ENCODE results near the gene C5orf24.
"Not testable (repeated sequence)": the region's sequence is repeated elsewhere in the genome, so short reads cannot be mapped to it uniquely, and the experiment has no call there.

The C5orf24 gene

GRCh38 chr5:134845852-134846640 lies at the start of gene C5orf24:
Gene C5orf24, plus strand, starts transcription at chr5:134845968. Its CDS starts 8,933 bp downstream, at chr5:134854901.
- DNase-seq: peak; percentile 83 to 94

DNA sequence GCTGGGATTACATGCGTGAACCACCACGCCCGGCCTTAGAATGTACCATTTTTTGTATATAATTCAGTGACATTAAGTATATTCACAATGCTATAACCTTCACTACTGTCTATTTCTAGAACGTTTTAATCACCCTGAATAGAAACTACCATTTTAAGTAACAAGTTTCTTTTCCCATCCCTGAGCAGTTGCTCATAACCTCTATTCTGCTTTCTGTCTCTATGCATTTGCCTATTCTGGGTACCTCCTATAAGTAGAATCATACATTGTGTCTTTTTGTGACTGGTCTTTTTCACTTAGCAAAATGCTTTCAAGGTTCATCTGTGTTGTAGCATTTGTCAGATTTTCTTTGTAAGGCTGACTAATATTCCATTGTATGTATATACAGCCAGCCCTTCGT lies 47.3 kb upstream of the C5orf24 start:
- DNase-seq: no peak

DNA sequence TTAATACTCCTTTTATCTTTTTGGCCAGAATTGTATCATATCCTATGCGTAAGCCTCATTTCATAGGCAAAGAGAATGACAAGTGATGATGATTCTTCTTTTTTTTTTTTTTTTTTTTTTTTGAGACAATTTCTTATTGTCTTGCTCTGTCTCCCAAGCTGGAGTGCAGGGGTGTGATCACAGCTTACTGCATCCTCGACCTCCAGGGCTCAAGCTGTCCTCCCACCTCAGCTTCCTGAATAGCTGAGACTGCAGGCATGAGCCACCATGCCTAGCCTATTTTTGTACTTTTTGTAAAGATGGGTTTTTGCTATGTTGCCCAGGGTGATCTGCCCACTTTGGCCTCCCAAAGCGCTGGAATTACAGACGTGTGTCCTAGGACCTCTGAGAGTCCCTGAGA lies 41.9 kb upstream of the C5orf24 start:
- no peak for DNase-seq

- DNase-seq: no peak
These were observed 32.4 kb upstream of the C5orf24 start for GRCh38 chr5:134813407-134813806.

- DNase-seq: no peak
These were observed 31.9 kb upstream of the C5orf24 start for GRCh38 chr5:134813827-134814226.

DNA sequence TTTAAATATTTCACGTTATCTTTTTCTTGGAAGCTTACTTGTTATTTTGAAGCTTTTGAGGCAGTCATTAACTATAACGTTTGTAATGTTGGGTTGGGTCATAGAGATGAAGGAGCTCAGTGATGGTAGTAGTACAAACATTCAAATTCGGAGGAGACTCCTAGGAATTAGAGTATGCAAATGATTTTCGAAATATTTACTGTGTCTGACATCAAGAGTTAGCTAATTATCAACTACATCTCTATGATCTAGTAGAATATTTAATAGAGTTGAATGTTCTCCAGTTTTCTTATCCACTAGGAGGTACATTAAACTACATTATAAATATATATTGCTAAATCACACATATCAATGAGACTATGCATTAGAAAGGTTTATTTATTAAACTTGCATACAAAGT lies 28.8 kb upstream of the C5orf24 start:
- no peak for DNase-seq

DNA sequence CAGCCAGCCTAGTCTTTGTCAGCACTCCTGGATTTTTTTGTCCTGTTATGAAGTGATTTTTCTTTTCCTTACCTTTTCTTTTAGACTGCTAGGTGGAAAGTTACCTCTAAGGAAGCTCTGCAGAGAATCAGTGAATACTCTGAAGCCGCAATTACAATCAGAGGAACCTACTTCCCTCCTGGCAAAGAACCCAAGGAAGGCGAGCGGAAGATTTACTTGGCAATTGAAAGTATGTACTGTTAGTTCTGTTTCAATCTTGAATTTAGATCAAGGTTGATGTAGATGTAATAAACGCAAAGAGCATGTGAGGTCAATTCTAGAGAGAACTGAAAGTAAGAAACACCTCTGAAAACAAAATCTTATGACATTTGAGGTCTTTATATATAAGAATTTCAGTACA lies 27.0 kb upstream of the C5orf24 start:
- DNase-seq: no peak

DNA sequence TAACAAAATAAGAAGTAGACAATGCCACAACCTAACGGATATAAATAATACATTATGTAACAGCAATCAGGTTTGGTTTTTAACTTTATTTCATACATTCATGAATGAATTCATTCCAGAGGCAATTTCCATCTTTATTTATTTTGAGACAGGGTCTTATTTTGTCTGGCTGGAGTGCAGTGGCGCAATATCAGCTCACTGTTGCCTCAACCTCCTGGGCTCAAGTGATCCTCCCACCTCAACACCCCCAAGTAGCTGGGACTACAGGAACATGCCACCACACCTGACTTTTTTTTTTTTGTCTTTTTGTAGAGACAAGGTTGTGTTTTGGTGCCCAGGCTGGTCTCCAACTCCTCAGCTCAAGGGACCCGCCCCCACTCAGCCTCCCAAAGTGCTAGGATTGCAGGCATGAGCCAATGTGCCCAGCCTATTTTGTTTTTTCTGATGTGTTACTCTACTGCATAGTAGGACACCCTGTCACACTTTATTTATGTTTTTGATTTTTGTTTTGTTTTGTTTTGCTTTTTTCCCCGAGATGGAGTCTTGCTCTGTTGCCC lies 26.3 kb upstream of the C5orf24 start:
- DNase-seq: no peak

DNA sequence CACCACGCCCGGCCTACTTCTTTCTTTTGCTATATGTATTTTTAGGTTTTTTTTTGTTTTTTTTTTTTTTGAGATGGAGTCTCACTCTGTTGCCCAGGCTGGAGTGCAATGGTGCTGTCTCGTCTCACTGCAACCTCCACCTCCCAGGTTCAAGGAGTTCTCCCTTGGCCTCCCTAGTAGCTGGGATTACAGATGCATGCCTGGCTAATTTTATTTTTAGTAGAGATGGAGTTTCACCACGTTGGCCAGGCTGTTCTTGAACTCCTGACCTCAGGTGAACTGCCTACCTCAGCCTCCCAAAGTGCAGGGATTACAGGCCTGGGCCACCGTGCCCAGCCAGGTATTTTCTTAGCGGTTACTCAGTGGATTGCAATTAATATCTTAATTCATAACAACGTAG lies 23.9 kb upstream of the C5orf24 start:
- no peak for DNase-seq

DNA sequence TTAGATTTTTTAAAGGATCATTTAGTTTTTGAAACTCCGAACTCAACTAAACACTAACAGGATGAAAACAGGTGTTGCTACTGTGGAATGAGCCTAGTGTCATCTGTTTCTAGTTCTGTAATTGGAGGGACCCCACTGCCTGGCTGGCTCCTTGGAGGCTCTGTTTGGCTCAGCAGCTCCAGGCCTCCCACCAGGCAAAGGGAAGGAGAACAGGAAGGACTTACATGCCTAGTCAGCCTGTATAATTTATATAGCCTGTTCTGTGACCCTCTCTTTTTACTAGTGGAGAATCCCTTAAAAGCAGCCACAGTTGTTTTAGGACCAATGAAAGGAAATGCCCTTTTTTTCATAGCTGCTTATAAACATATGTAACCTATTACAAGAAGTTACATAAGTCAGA lies 21.1 kb upstream of the C5orf24 start:
- no peak for DNase-seq

- no peak for DNase-seq
These were observed 20.6 kb upstream of the C5orf24 start for GRCh38 chr5:134825212-134825611.

DNA sequence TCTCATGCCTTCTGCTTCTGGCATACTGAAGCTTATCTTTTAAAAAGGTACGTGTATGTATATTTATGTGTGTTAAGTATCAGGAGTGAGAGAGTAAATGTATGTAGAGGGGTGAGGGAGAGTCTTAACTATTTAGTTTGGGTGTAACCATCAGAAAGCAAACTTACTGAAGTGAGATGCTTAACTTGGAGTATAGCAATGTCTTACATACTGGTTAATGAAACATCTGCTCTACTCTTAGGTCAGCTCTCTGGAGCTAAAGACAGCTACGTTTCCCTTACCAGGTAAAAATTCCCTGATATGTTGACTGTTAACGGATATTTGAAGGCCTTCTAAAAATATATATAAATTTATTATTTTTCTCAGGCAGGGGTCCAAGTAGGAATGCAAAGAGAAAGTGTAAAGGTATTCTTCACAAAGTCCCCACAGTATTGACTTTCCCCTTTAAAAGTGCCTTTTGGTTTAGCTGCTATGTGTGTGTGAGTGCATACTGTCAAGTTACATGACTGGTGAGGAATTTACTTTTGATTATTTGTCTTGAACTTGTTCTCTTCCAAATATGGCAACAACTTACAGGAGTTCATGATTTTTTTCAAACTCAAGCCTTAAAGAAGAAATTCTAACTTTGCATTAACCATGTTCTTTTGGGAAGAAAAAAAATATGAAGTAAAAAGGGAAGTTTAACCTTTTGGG lies 12.3 kb upstream of the C5orf24 start:
- DNase-seq: no peak

DNA sequence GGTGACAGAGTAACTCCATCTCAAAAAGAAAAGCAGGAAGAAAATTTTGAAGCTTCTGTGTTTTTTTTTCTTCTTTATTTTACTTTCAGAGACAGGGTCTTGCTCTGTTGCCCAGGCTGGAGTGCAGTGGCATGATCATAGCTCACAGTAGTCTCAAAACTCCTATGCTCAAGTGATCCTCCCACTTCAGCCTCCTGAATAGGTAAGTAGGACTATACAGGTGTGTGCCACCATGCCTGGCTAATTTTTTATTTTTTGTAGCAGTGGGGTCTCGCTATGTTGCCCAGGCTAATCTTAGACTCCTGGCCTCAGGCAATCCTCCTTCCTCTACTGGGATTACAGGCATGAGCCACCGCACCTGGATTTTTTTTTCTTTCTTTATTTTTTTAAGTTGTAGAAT lies 10.1 kb upstream of the C5orf24 start:
- DNase-seq: no peak

GRCh38 chr5:134837530-134838181 lies 8.1 kb upstream of the C5orf24 start:
- DNase-seq: no peak

DNA sequence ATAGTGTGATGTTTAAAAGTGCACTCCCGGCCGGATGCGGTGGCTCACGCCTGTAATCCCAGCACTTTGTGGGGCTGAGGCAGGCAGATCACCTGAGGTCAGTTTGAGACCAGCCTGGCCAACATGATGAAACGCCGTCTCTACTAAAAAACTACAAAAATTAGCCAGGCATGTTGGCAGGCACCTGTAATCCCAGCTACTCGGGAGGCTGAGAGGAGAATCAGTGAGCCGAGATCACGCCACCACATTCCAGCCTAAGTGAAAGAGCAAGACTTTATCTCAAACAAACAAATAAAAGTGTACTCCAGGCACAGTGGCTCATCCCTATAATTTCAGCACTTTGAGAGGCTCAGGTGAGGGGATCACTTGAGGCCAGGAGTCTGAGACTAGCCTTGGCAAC lies 7.4 kb upstream of the C5orf24 start:
- DNase-seq: not testable (repeated sequence)

DNA sequence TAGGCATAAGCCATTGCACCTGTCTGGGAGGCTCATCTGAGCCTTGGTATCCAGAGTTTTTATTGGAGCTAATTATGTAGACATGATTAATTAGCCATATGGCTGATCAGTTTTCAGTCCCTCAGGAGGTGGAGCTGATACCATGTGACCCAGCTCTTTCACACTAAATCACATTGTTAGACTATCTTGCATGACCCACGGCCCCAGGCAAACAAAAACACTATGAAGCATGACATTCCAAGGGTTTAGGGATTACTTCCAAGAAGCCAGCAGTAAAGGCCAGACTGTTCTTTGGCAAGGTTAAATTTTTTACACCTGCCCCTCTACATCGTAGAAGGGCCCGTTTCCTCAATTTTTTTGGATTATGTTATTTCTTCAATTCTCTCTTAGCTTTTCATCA lies 5.0 kb upstream of the C5orf24 start:
- no peak for DNase-seq

GRCh38 chr5:134844252-134844651 lies 1.5 kb upstream of the C5orf24 start:
- no peak for DNase-seq

- no peak for DNase-seq
These were observed 375 bp upstream of the C5orf24 start for GRCh38 chr5:134845335-134845851.

GRCh38 chr5:134846641-134846960 lies 833 bp downstream of the C5orf24 start:
- DNase-seq: no peak

DNA sequence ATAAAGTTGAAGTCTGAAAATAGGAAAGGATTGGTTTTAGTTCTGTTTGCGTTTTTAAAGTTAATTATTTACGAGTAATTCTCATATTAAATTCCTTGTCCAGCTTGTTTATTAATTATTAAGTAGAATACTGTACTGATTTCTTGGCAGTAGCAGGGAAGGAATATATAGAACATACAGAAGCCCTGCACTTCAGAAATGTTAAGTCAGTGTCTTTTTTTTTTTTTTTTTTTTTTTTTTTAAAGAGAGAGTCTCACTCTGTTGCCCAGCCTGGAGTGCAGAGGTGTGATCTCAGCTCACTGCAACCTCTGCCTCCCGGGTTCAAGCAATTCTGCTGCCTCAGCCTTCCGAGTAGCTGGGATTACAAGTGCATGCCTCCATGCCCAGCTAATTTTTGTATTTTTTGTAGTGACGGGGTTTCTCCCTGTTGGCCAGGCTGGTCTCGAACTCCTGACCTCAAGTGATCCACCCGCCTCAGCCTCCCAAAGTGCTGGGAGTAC lies 3.7 kb downstream of the C5orf24 start:
- DNase-seq: not testable (repeated sequence)

DNA sequence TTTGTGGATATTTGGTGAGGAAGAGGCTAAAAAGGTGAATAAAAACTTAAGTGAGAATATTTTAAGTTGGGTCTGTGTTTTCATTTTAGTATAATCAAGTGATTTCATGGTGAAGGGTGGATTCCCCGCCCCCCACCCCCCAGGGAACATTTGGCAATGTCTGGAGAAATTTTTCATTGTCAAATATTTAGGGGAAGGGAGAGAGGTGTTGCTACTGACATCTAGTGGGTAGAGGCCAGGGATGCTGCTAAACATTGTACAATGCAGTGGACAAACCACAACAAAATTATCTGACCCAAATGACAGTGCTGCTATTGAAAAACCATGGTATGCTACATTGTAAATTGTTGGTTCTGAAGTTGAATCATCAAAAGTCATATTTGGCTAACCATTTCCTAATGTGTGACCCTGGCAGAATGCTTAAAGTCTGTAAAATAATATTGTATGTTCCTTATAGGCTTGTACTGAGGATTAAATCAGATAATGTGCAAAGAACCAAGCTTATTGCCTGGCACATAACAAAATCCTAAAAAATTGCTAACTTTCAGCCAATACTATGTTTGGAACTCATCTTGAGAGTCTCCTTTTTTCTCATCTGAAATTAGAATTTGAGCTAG lies 5.6 kb downstream of the C5orf24 start:
- no peak for DNase-seq

DNA sequence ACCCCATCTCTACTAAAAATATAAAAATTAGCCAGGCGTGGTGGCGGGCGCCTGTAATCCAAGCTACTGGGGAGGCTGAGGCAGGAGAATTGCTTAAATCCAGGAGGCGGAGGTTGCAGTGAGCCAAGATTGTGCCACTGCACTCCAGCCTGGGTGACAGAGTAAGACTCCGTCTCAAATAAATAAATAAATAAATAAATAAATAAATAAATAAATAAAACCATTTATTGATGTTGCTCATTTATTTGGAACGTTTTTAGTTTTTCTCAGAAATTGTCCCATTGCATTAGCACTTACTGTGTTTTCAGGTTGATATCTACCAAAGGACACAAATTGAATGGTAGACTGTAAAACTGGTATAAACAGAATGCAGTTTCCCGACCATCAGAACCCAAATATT lies 10.7 kb downstream of the C5orf24 start:
- DNase-seq: not testable (repeated sequence)

DNA sequence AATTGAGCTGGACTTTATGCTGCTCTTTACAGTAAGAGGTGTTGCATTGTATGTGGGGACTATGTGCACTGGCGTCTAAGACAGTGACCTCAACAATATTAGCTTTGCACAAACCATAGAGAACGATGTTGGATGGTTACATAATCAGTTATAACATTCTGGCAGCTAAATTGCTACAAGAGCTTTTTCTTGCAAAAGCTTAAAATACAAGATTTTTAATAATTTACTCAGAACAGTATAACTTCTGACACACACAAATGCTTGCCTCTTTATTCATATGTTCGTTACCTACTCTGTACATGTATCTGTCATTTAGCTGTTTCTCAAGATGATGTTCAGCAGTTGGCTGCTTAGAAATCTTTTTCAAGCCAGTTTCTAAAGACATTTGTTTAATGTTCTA lies 11.6 kb downstream of the C5orf24 start:
- no peak for DNase-seq
